Measurements from ENCODE around the gene NIM1K. TPM values are rescaled to one million over a fixed set of nuclear protein-coding genes. Genes with fewer than 3 reads are reported as not detected.

NIM1K gene
- total and polyA plus RNA-seq, 10 donors, result 0.13 to 1.1 (median 0.39) TPM; not detected in 1

GRCh38 chr5:43208658-43209057 lies 16.6 kb downstream of the NIM1K start:
- TF ChIP-seq POLR2AphosphoS5 (IDR thresholded peaks at IDR 0.05) (no peak), POLR2A (IDR thresholded peaks at IDR 0.05) (no peak)
- TF ChIP-seq, protein P1, sequence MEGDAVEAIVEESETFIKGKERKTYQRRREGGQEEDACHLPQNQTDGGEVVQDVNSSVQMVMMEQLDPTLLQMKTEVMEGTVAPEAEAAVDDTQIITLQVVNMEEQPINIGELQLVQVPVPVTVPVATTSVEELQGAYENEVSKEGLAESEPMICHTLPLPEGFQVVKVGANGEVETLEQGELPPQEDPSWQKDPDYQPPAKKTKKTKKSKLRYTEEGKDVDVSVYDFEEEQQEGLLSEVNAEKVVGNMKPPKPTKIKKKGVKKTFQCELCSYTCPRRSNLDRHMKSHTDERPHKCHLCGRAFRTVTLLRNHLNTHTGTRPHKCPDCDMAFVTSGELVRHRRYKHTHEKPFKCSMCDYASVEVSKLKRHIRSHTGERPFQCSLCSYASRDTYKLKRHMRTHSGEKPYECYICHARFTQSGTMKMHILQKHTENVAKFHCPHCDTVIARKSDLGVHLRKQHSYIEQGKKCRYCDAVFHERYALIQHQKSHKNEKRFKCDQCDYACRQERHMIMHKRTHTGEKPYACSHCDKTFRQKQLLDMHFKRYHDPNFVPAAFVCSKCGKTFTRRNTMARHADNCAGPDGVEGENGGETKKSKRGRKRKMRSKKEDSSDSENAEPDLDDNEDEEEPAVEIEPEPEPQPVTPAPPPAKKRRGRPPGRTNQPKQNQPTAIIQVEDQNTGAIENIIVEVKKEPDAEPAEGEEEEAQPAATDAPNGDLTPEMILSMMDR (IDR thresholded peaks at IDR 0.05 in 8 of 11, conservative IDR thresholded peaks at IDR 0.05 in 3 of 11), result no peak
- DNase-seq, result no peak
- peaks cover 0 to 7% (median 0%) of the 10 kb centered on the region in 7 donors for H3K27me3 ChIP-seq (replicated peaks in 1 of 7)
- no peak overlapping the region for H3K4me3 ChIP-seq
- intact Hi-C loops (cut with DNase I; ENCODE audit: low total_unique reads), result no loop called here
- WGBS, 5 donors, result 10 to 14% (median 13%) methylated on average over 1 of the region's 1 CpG
- no peaks in the 10 kb centered on the region for H3K4me1 ChIP-seq
- no peaks in the 10 kb centered on the region for H3K36me3 ChIP-seq
- no peaks in the 10 kb centered on the region for H3K9me3 ChIP-seq
- H3K27ac ChIP-seq, result no peak overlapping the region

DNA sequence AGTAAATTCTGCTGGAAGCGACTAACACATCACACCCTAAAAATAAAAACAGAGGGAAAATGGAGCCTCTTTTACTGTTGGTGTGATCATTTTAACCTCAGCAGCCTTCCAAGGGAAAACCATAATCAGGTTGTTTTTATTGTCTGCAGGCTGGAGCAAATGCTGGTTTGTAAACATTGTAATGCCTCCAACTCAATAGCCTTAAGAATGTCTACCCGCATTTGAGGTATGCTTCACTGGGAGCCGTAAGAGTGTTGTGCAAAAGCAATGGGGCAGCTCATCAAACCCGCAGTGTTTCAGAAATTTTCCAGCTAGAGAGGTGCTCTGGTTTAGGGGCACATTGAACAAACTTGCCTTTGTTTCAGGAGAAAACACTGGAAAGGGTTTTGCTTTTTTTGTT lies 17.0 kb downstream of the NIM1K start:
- Histone ChIP-seq H3K27ac (no peak overlapping the region), H3K36me3 (no peaks in the 10 kb centered on the region), H3K4me3 (no peak overlapping the region), H3K9me3 (no peaks in the 10 kb centered on the region), H3K27me3 (replicated peaks in 1 of 7) (peaks cover 0 to 7% (median 0%) of the 10 kb centered on the region in 7 donors), H3K4me1 (no peaks in the 10 kb centered on the region)
- no peak for TF ChIP-seq POLR2A (IDR thresholded peaks at IDR 0.05)
- no peak for TF ChIP-seq POLR2AphosphoS5 (IDR thresholded peaks at IDR 0.05)
- TF ChIP-seq, protein P1 (IDR thresholded peaks at IDR 0.05 in 8 of 11, conservative IDR thresholded peaks at IDR 0.05 in 3 of 11), result no peak
- intact Hi-C loops (cut with DNase I; ENCODE audit: low total_unique reads), result no loop called here
- WGBS, 5 donors, result 78 to 93% (median 88%) methylated on average over 4 of the region's 4 CpGs
- DNase-seq, result no peak

DNA sequence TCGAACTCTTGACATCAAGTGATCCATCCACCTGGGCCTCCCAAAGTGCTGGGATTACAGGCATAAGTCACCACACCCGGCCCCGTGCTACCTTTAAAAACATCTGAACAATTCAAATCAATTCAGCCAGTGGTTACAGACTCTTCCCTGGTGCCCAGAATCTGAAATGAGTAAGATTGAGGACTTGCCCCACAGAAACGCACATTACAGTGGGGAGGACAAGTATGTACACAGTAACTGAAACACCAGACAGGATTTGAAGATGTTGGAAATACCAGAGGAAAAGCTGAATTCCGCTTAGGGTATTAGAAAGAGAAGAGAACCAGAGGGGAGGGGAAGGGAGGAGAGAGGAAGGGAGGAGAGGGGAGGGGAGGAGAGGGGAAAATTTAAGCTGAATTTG lies 17.8 kb downstream of the NIM1K start:
- no peaks in the 10 kb centered on the region for H3K36me3 ChIP-seq
- no peak for DNase-seq
- H3K9me3 ChIP-seq, result no peaks in the 10 kb centered on the region
- WGBS, 5 donors, result 78 to 88% (median 83%) methylated on average over 5 of the region's 5 CpGs
- H3K4me1 ChIP-seq, result no peaks in the 10 kb centered on the region
- H3K27me3 ChIP-seq (replicated peaks in 1 of 7), result peaks cover 0 to 7% (median 0%) of the 10 kb centered on the region in 7 donors
- no peak overlapping the region for H3K27ac ChIP-seq
- H3K4me3 ChIP-seq, result no peak overlapping the region
- intact Hi-C loops (cut with DNase I; ENCODE audit: low total_unique reads), result no loop called here
- TF ChIP-seq POLR2A (IDR thresholded peaks at IDR 0.05) (no peak), POLR2AphosphoS5 (IDR thresholded peaks at IDR 0.05) (no peak)
- TF ChIP-seq, protein P1 (IDR thresholded peaks at IDR 0.05 in 8 of 11, conservative IDR thresholded peaks at IDR 0.05 in 3 of 11), result no peak

DNA sequence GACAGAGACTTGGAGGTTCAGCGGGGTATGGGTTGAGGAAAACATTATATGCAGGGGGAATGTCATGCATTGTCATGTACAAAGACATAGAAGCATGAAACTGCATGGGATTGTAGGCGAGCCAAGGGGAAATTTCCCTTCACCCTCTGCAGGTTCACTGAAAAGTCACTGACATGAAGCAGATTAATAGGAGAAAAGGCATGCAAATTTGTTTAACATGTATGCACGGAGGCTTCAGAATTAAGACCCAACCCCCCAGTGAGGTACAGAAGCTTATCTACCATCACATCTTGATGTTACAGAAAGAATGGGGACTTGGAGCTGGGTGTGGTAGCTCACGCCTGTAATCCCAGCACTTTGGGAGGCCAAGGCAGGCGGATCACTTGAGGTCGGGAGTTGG lies 18.5 kb downstream of the NIM1K start:
- H3K4me3 ChIP-seq, result no peak overlapping the region
- no peaks in the 10 kb centered on the region for H3K36me3 ChIP-seq
- no peaks in the 10 kb centered on the region for H3K9me3 ChIP-seq
- WGBS, 5 donors, result 58 to 77% (median 69%) methylated on average over 6 of the region's 6 CpGs
- H3K27ac ChIP-seq, result no peak overlapping the region
- H3K4me1 ChIP-seq, result no peaks in the 10 kb centered on the region
- H3K27me3 ChIP-seq (replicated peaks in 1 of 7), result peaks cover 0 to 7% (median 0%) of the 10 kb centered on the region in 7 donors
- intact Hi-C loops (cut with DNase I; ENCODE audit: low total_unique reads), result no loop called here
- no peak for DNase-seq
- TF ChIP-seq POLR2AphosphoS5 (IDR thresholded peaks at IDR 0.05) (no peak), POLR2A (IDR thresholded peaks at IDR 0.05) (no peak)
- TF ChIP-seq, protein P1 (IDR thresholded peaks at IDR 0.05 in 8 of 11, conservative IDR thresholded peaks at IDR 0.05 in 3 of 11), result no peak
